ENCODE measurements around the gene RIPOR2.
"Not testable (repeated sequence)": the region's sequence is repeated elsewhere in the genome, so short reads cannot be mapped to it uniquely, and the experiment has no call there.

The RIPOR2 gene

DNA sequence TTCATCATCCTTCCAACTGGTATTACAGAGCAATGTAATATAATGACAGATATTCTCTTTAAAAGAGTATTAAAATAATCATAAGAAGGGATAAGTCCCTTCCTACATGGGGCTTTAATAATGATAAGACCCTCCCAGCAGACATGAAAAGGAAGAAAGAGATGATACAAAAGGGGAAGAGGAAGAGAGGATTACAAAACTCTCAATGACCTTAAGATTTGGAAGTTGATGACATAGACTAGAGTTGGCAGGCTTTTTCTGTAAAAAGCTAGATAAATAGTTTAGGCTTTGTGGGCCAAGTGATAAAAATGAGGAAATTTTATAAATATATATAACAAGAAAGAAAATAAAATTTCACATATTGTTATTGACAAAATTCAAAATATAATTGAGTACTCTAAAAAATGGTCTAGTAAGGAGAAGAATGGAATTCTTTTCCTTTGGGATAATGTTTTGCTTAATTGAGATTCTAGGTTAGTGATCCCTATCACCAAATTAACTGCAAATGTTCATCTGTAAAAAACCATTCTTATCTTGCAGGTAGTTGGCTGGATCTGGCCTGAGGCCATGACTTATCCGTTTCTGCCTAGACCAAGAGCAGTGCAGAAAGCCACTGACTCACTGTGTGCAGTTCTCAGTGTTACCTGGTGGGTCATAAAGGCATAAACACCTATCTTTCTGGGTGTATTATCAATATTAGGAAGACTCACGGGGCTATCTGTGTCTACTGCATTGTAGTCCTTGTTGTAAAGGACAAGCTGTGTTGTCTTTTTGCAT lies 11.0 kb downstream of the RIPOR2 start:
- DNase-seq = peak; percentile 68

DNA sequence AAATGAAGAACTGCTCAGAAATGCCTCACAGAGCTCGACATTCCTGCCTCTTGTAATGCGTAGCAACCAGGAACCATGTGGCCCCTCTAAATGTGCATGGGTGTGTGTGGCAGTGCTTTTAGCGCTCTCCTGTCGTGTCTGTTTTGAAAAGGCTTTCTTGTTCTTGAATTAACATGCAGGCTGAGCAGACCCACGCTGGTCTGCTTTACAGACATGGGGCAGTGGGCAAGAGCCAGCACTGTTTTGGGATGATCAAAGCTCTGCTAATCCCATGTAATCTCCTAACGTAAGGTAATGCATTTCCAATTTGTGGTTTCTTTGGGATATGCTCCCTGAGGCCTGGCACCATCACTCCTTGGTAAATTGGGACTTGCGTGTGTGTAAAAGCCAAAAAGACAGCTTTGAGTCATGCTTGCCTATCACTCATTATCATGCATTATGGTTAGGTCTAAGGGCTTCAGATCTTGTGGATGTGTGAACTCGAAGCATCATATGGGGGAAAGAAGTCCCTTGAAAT lies 11.8 kb downstream of the RIPOR2 start:
- no peak for DNase-seq

DNA sequence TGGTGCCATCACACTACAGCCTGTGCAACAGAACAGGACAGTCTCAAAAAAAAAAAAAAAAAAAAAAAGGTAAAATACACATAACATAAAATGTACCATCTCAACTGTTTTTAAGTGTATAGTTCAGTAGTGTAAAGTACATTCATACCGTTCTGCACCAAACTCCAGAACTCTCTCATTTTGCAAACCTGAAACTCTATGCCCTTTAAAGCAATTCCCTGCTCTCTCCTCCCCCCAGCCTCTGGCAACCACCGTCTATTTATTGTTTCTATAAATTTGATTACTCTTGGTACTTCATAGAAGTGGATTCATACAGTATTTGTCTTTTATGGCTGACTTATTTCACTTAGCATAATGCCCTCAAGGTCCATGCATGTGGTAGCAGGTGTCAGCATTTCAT lies 12.9 kb downstream of the RIPOR2 start:
- no peak for DNase-seq

DNA sequence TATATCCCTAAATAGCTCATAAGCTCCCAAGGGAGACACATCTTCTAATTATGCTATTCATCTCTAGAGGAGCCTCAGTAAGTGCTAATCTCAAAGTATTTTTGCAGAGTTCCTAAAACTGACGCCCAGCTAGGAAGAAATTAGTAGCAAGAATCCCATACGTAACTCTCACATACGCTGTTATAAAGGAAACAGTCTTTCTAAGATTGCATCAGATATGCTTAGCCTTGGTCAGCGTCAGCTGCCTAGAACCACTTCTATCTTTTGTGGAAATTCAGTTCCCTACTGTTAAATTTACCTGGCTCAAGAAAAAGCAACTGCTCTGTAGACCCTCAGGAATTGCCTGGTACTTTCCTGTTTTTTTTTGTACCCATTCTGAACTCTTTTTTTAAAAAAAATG lies 13.6 kb downstream of the RIPOR2 start:
- no peak for DNase-seq

DNA sequence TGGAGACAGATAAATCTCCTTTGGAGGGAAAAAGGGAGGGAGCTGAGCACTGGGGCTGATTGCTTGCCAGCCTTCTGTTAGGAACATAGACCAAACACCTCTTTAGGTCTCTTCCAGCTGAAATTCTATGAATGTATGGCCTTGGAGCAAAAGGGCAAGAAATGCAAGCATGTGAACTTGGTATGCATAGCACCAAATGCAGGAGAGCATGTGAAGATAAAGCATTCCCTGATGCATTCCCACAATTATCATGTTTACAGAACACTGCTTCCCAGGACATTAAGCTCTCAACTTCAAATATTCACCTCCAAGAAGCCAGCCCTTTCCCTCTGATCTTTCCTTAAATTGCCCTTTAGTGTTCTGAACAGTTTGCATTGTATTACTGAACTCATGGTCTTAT lies 15.6 kb downstream of the RIPOR2 start:
- DNase-seq = no peak

DNA sequence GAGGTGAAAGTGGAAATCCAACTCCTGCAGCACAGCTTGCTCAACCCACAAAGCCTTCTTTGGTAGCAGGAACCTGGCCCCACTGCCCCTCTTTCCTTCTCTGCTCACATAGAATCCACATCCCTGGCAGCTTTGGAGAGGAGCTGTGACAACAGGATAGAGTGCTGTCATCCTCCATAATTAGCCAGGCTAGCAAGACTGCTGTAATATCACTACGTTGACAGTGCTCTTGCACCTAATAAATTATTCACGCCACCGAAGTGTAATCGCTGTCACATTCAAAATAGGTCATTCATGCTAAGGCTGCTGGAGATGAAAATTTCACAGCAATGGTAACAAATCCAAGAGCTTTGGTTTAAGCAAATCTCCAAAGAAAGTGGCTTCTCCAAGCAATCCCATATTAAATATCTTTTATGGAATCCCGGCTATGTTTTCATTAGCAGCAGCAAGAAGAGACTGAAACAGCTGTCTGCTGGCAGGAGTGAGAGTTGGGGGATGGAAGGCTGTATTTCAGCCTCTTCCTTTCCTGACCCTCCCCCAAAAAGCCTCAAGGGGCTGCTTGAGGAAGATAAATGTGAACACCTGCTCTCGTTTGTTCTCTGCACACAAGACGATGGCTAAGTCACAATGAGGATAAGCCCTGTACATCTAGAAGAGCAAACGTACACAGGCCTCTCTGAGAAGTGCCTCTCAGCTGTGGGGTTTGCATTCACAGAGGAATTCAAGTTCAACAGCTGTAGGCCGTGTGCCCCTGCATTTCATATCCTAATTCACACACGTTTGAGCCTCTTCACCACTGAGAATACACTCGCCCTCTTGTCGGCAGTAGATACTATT lies 16.5 kb downstream of the RIPOR2 start:
- DNase-seq = peak; percentile 46

DNA sequence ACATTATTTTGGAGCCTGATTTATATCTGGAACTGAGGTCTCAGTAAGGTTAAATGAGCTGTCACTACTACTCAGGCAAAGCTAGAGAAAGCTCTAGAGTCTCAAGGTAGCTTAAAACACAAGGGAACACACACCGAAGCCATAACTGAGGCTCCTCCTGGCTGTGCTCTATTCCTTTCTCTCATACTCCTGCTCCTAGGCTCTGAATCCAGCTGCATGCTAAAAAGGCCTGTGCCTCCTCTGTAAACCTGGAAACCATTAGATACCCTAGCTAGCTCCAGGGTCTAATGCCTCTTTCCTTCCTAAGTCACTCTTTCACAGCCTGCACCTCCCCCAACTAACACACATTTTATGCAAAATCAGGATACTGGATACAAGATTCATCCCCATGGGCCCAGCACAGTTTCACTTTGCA lies 17.1 kb downstream of the RIPOR2 start:
- no peak for DNase-seq

DNA sequence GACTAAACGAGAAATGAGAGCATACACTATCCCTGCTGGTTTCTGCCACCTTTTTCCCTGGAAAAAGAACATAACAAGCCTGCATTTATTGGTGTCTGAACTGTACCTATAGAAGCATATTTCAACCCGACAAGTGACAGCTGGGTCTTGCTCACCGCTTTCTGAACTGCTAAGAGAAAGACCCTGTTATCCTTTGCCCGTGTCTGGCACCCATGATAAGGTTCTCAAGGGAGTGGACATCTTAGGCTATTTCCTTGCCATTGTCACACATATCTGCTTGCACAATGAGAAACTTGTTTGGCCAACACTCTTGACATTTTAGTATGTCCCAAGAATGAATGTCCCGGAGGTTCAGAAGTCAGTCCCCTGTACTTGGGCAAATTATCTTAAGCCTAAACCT lies 19.3 kb downstream of the RIPOR2 start:
- DNase-seq = no peak

DNA sequence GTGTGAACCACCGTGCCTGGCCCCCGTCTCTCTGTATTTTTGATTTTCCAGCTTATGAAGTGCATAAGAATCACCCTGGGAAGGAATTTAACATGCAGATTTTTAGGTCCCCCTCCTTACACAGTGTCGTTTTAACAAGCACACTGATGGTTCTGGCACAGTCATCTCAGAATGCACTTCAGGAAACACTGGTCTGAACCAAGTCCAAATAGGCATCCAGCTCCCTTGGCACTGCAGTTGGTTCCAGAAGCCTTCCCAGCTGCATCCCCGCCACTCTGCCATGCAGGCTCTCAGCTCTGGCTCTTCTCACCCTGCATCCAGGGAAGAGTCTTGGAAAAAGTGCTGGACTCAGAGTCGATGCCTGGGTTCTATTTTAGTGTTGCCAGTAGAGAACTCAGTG lies 20.1 kb downstream of the RIPOR2 start:
- DNase-seq = no peak

DNA sequence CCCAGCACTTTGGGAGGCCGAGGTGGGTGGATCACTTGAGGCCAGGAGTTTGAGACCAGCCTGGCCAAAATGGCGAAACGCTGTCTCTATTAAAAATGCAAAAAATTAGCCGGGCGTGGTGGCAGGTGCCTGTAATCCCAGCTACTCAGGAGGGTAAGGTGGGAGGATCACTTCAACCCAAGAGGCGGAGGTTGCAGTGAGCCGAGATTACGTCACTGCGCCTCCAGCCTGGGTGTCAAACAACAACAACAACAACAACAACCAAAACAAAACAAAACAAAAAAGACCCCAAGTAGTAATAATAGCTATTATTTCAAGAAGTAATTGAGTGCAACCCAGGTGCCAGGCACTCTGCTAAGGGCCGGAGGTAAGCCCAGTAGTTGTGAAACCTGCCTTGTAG lies 21.7 kb downstream of the RIPOR2 start:
- DNase-seq = not testable (repeated sequence)

DNA sequence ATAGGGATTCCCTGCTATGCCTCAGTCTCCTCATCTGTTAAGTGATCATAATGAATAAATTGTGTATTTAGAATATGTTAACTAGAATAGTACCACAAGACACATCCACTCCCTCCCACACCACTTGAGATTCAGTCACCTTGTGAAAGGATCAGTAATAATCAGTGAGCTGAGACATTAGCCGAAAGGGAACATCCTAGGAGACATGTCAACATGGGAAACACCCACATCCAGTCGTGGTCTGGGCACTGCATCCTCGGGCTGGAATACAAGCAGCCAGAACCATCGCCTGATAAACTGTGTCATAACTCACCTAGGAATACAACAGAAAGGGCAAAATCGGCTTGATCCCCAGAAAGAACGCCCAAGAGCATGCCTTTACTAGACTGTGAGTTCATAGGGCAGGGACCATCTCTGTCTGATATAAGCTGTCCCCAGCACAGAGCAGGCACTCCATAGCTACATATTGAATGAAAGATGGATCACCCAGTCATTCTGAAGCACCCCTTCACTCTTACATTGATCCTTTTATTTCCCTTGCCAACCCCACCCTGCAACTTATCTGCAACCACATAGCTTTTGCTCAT lies 23.9 kb downstream of the RIPOR2 start:
- no peak for DNase-seq

DNA sequence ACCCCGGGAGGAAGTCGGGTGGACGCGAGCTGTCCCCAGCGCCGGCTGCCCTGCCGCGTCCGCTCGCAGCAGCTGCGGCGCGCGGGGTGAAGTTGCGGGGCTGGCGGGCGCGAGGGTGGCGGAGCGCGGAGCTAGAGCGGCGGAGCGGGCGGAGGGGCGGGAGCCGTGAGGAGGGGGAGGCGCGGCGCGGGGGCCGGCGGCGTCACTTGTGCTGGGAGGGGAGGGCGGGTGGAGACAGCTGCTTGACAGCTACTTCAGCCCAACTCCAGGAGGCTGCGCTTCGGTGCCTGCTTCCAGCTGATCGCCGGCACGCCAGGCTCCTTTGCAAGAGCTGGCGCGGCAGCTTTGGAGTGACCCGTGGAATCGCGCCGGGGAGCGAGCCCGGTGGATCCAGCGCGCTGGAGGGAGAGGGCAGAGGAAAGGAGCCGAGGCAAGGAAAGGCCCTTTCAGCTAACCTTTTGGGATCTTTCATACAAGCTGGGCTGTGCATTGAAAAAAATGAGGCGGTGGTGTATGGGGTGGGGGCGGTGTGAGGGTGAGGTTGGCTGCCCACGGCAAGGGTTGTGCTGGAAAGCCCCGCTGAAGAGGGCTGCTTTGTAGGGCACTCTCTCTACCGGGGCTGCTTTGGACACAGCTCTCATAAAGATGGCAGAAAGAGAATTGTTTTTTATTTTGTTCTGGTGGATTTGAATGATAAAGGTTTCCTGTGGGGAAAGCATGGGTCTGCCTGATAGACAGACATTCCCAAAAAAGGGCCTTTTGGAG lies 24.6 kb downstream of the RIPOR2 start:
- DNase-seq = peak; percentile 64

DNA sequence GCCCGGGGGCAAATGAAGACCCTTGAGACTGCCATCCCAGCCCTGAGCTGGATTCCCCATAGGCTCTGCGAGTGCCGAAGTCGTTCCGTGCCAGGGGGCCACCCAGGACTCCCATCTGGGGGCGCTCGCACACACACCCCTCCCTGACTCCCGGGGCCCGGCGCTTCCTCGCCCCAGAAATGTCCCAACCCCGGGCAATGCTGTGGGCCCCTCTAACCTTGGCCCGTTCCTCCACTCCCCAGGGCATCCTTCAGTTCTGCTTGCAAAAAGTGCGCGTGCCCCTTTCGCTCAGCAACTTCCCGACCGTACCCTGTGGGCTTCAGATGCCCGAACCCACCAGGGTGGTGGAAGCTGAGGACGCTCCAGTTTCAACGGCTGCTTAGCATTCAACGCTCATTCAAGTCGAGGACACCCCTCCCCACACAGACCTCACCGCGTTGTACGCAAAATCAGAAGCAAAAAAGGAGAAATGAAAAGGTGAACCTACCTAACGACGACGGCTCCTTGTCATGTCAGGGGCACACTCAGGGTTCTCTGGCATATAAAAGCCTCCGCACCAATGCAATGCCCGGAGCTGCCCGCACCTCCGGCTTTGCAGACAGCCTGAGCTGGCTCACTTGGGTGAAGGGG lies 25.3 kb downstream of the RIPOR2 start:
- DNase-seq = peak; percentile 57

DNA sequence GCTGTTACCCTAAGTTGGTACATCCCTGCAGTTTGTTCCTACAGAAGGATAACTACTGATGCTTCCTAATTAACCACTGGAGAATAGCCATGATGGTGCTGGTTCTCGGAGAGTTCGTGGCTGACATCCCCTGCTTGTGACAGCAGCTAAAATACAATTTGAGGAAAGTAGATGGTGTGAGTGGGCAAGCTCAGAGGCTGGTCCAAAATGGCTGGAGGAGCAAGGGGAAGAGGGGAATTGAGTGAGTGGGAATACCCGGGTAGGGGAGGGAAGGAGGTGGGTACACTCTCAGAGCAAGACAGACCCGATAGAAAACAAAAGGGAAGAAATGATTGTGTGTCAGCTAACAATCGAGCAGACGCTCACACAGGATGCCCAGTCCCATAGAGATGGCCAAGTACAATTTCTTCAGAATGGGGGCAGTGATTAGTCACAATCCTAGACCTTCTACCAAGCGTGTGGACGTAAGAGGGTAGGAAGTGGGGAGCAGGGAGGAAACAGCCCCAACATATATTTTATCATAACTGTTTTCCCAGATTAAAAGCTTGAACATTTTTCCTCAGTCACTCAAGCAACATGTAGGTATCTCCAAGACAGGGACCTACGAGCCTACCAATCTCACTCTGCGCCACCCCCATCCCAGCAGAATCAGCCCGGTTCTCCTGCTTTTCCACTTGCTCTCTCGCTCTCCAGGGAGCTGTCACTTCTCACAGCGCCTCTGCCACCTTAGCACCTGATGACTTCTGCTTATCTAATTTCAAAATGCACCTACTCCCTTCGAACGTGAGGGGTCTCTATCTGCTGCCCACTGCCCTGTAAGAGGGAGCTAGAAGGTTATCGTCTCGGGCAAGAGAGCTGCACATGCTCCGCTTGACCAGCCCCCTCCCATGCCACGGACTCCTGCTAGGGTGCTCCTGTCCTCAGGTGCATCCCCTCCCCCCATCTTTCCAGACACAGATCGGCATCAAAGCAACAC lies 26.2 kb downstream of the RIPOR2 start:
- no peak for DNase-seq

DNA sequence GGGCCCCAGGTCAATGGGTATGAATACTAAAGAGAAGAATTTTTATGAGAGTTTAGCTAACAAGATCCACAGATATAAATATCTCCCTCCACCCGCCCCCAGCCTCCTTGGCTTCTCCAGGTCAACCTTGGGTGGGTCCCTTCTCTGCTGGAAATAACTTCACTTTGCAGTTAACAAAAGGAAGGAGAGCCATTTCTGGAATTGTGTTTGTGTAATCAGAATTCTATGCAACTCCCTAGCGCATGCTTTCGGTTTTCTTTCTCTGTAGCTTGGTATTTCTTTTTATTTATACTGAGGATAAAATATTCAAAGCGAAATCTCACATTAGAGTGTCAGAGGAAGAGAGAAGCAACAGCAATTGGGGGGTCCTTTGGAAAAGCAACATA lies 27.1 kb downstream of the RIPOR2 start:
- DNase-seq = no peak

DNA sequence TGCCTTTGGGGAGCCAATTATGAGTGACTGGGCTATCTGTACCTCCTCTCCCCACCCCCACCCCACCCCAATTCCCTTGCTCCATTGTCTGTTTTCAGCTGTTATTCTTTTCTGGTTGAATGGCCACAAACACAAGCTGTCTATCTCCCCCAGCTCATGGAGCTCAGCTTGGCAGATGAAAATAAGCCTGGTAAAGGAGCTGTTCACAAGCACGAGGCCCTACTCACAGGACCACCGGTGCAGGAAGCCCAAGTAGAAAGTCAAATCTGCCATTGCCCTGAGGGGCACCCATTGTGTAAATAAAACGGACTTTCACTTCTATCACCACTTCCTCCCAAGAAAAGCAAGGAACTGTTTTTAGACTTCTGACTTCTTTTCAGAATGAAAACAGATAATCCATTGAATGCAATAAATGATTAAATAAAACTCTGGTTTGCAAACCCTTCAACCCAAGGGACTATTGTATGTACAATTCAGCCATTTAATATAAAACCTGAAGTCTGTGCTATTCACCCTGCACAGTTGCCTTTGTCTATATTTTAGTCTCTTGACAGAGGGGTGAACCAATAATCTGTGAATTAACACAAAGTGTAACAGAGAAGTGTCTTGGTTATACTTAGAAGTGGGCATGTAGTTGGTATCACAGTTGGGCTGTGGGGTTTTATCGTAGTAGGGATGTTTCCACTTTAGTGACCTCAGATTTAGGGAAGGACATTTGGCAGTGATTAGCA lies 27.7 kb downstream of the RIPOR2 start:
- no peak for DNase-seq

DNA sequence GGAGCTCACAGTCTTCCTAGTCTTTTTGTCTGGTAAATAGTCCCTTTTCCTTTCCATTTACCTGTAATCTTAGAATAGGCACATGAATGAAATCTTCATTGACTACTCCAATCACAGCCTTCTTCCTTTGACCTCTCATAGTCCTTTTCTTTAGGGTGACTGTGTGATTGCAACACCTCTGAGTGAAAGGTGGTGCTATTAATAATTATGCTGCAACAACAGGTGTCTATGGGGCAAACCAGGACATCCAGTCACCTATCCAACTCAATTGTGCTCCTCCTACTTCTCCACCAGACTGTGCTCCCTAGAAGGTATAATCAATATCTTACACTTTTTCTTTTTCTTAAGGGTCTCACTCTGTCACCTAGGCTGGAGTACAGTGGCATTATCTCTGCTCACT lies 29.4 kb downstream of the RIPOR2 start:
- no peak for DNase-seq

DNA sequence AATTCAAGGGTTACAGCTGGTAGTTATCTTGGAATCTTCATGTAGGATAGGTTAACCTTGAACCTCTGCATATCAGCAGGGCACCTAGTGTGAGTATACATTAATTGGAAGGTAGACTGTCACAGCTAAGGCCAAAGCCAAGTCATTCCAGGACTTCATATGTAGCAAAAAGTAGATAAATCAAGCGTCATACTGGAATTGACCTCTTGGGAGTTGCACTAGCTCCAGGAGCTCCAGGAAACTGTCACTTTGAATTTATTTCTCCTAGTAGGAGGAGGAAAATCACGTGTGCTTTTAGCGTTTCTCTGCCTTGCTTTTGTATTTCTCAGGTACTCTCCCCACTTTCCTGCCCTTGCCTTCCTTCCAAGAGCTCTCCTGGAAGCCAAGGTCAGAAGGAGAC lies 30.3 kb downstream of the RIPOR2 start:
- DNase-seq = no peak

DNA sequence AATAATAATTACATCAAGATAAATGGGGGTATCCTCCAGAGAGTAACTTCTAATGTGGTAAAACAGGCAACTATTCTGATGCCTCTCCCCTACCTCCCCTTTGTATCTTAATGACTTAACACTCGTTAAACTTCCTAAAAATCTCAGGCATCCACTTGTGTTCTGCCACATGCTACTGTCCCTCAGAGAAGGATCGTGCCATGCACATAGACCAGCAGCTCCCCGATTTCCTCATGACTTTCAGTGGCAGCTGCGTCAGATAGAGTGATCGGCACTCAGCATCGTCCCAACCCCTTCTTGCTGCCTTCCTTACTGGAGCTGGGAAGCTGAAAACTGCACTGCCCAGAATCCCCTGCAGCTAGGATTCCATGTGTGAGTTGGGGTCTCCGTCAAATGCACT lies 32.1 kb downstream of the RIPOR2 start:
- DNase-seq = no peak

DNA sequence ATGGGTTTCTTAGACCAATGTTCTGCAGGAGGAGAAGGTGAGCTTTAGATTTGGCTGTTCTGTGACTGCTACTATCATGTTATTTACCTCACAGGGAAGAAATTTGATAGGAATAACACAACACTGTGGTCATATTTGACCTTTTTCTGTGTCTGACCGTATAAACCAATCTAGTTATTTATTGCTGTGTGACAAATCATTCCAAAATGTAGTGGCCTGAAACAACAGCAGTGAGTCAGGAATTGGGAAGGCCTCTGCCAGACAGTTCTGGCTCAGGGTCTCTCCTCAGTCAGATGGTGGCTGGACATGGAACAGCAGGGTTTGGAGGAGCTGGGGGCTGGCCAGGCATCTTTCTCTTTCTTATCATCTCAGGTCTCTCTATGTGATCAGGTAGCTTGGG lies 33.0 kb downstream of the RIPOR2 start:
- no peak for DNase-seq

Measured in activated CD4-positive, alpha-beta T cell treated with anti-CD3 and anti-CD28 coated beads for 48 hours (primary cell).